ENCODE results near the gene PYY.
A peak's percentile ranks its signal among the peaks of the same experiment; 100 is the strongest.
"Not testable (repeated sequence)": the region's sequence is repeated elsewhere in the genome, so short reads cannot be mapped to it uniquely, and the experiment has no call there.

Gene PYY

DNA sequence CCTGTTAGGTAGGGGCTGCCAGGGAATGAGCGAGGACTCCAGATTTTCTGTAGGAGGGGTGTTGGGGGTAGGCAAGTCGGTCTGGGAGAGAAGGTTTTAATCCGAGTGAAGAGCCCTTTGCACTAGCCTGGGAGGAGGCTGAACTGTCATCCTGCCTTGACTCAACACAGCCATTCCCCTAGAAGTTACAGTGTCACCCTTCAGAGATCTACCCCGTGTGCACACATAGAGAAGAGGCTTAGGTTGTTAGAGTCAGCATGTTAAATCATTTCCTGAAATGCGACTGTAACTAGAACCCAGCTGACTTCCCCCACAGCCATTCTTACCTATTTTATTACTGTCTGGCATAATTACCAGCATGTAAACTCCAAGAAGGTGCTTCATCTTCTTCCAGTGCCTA lies 25.8 kb downstream of the PYY start:
- not testable (repeated sequence) for H3K36me3 Mint-ChIP-seq (ENCODE audit: low read depth); DNase-seq (ENCODE audit: low spot score); H3K9me3 Mint-ChIP-seq; H3K27me3 Mint-ChIP-seq (ENCODE audit: low read depth)
- Mint-ChIP-seq H3K4me3 (peak overlapping the region; percentile 83), H3K27ac (peak overlapping the region; percentile 74), H3K4me1 (ENCODE audit: low read depth) (peaks cover 21% of the 10 kb centered on the region)

DNA sequence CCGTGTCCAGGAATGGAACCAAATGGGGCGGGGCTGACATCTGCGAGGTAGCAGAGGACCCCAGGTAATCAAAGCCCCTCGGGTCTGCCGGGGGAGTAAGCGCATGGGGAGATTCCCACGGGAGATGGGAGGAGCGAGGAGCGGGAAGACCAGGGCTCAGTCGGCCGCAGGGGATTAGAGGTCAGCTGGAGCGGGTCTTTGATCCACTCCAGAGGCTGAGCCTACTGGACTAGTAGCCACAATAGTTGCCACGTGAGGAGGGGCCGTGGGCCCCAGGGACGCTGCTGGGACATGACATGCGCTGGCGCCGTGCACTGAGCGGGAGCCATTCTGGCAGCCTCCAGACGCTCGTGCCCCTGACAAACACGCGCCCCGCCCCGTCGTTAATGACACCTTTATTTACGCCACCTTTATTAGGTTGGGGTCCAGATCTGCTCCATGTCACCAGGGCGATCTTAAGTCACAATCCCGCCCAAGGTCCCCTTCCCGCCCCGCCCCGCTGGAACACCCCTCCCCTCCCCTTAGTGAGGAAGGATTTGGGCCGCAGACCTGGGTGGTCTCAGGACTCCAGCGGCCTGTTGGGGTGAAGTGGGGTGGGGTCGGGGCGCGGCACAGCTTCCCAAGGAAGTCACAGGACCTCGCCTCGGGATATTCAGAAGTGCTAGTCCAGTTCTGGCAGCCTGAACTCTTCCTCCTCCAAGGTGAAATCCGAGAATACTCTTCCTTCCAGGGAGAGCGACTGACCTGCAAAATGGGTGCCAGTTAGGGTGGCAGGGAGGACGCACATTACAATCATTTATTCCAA lies 26.5 kb downstream of the PYY start:
- DNase-seq (ENCODE audit: low spot score), result no peak
- Mint-ChIP-seq H3K4me3 (peak overlapping the region; percentile 83), H3K27me3 (ENCODE audit: low read depth) (peaks cover 7% of the 10 kb centered on the region), H3K9me3 (no peaks in the 10 kb centered on the region), H3K4me1 (ENCODE audit: low read depth) (peaks cover 21% of the 10 kb centered on the region), H3K36me3 (ENCODE audit: low read depth) (no peaks in the 10 kb centered on the region), H3K27ac (peak overlapping the region; percentile 74)

DNA sequence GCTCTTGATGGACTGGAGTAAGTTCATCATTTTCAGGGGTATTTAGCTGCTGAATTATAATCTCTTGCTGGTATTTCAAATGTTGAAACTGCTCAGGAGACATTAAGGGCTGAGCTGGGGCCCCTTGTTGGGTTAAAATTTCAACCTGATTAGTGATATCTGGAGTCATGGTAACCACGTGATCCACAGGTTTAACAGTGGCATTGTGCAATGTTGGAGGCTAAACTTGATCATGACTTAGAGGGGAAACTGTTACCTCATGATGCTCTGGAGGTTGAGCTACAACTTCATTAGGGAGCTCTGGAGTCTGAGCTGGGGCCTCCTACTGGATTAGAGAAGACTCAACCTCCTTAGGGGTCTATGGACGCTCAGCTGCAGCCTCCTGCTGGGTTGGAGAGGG lies 29.2 kb downstream of the PYY start:
- H3K4me1 Mint-ChIP-seq (ENCODE audit: low read depth), result peaks cover 21% of the 10 kb centered on the region
- no peak overlapping the region for H3K27ac Mint-ChIP-seq
- H3K4me3 Mint-ChIP-seq, result no peak overlapping the region
- peaks cover 7% of the 10 kb centered on the region for H3K27me3 Mint-ChIP-seq (ENCODE audit: low read depth)
- no peaks in the 10 kb centered on the region for H3K36me3 Mint-ChIP-seq (ENCODE audit: low read depth)
- DNase-seq (ENCODE audit: low spot score), result no peak
- no peaks in the 10 kb centered on the region for H3K9me3 Mint-ChIP-seq

DNA sequence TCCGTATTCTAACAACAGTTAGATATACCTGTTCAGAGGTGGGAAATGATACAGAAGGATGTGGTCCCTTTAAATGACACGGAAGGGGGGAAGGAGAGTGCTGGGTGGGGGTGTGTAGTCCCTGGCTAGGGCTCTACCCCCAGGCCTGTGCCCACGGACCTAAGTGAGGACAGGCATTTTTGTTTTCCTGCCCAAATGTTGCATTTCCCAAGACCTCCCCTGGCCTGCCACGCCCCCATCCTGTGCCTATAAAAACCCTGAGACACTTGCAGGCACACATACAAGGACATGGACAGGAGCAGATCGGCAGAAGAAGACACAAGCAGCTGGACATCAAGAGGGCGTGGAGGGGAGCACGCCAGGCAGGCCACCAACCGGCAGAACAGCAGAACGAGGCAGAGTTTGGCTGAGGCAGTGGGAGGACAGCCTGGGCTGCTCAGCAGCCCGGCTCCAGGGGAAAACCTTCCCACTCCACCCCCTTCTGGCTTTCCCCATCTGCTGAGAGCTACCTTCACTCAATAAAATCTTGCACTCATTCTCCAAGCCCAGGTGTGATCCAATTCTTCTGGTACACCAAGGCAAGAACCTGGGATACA lies 33.1 kb downstream of the PYY start:
- Mint-ChIP-seq H3K36me3 (ENCODE audit: low read depth) (no peaks in the 10 kb centered on the region), H3K27me3 (ENCODE audit: low read depth) (peaks cover 7% of the 10 kb centered on the region), H3K27ac (no peak overlapping the region), H3K4me1 (ENCODE audit: low read depth) (peaks cover 15% of the 10 kb centered on the region), H3K4me3 (no peak overlapping the region), H3K9me3 (no peaks in the 10 kb centered on the region)
- DNase-seq (ENCODE audit: low spot score), result no peak

DNA sequence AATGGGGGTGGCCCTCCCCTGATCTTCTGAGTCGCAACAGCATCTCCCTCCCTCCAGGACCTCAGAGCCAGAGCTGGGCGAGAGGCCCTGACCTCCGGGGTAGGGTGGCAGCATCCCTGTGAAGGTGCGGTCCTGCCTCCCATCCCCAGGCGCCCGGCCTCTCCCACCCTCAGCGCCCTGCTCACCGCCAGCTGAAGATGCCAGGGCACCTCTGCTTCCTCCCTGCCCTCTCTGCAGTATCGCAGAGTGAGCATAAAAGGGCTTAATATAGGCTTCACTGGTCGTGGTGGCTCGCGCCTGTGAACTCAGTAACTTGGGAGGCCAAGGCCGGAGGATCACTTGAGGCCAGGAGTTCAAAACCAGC lies 35.7 kb downstream of the PYY start:
- peak overlapping the region; percentile 66 for H3K4me3 Mint-ChIP-seq
- H3K36me3 Mint-ChIP-seq (ENCODE audit: low read depth), result no peaks in the 10 kb centered on the region
- no peaks in the 10 kb centered on the region for H3K9me3 Mint-ChIP-seq
- no peak overlapping the region for H3K27ac Mint-ChIP-seq
- DNase-seq (ENCODE audit: low spot score), result no peak
- H3K27me3 Mint-ChIP-seq (ENCODE audit: low read depth), result peaks cover 7% of the 10 kb centered on the region
- H3K4me1 Mint-ChIP-seq (ENCODE audit: low read depth), result peaks cover 10% of the 10 kb centered on the region

DNA sequence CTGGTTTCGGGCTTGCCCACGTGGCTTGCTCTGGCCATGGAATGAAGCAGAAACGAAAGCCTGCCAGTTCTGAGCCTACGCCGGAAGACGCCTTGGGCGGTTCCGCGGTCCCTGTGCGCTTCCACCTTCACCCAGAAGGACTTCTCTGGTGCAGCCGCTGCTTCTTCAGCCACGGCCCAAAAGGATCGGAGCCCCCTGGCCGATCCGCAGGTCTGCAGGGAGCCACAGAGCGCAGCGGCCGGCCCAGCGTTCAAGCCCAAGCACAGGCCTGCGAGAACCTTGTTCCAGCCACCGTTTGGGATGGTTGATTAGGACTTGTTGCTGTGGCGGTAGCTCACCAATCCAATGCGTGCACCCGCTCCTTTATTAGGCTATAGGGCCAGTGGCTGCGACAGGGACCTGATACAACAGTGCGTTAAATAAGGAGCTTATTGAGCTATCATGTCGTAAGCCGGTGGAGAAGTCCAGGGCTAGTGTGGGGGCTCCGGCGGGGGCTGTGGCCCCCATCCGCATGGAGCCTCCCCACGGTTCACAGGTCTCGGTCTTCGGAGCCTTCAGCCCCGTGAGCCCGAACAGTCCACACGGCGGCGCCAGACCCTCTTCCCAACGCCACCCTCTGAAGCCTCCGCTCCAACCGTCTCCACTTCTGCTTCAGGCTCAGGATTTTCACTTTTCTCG lies 36.3 kb downstream of the PYY start:
- H3K36me3 Mint-ChIP-seq (ENCODE audit: low read depth), result no peaks in the 10 kb centered on the region
- DNase-seq (ENCODE audit: low spot score), result peak; percentile 21
- peak overlapping the region; percentile 66 for H3K4me3 Mint-ChIP-seq
- H3K9me3 Mint-ChIP-seq, result no peaks in the 10 kb centered on the region
- peaks cover 10% of the 10 kb centered on the region for H3K4me1 Mint-ChIP-seq (ENCODE audit: low read depth)
- H3K27me3 Mint-ChIP-seq (ENCODE audit: low read depth), result peaks cover 7% of the 10 kb centered on the region
- H3K27ac Mint-ChIP-seq, result no peak overlapping the region

DNA sequence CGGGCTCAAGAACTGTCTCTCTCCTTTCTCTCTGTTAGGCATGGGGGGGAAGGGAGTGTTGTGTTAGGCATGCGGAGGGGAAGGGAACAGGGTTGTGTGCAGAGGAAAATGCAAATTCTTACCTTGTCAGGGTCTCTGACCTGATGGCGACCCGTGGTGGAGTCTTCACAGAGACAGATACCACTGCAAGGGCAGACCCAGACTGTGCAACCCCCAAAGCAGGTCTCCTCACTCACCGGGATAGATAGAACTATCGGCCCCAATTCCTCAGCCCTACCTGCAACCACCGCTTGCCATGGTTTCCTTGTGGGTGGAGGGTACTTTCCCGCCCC lies 36.8 kb downstream of the PYY start:
- H3K27ac Mint-ChIP-seq, result no peak overlapping the region
- H3K4me3 Mint-ChIP-seq, result peak overlapping the region; percentile 66
- peaks cover 10% of the 10 kb centered on the region for H3K4me1 Mint-ChIP-seq (ENCODE audit: low read depth)
- H3K36me3 Mint-ChIP-seq (ENCODE audit: low read depth), result no peaks in the 10 kb centered on the region
- no peaks in the 10 kb centered on the region for H3K9me3 Mint-ChIP-seq
- no peak for DNase-seq (ENCODE audit: low spot score)
- H3K27me3 Mint-ChIP-seq (ENCODE audit: low read depth), result peaks cover 7% of the 10 kb centered on the region

DNA sequence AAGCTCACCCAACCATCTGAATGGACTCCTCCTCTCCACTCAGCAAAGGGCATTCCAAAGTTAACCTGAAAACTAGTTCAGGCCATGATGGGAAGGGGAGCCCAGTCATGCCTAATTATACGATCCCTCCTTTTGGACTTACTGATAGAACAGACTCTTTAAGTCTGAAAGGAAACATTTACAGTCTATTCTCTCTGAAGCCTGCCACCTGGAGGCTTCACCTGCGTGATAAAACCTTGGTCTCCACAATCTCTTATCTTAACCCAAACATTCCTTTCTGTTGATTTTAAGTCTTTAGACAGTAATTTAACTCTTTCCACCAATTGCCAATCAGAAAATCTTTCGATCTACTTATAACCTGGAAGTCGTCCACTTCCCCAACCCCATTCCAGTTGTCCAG lies 37.4 kb downstream of the PYY start:
- DNase-seq (ENCODE audit: low spot score), result no peak
- peak overlapping the region; percentile 31 for H3K4me3 Mint-ChIP-seq
- no peaks in the 10 kb centered on the region for H3K36me3 Mint-ChIP-seq (ENCODE audit: low read depth)
- peaks cover 10% of the 10 kb centered on the region for H3K4me1 Mint-ChIP-seq (ENCODE audit: low read depth)
- no peak overlapping the region for H3K27ac Mint-ChIP-seq
- no peaks in the 10 kb centered on the region for H3K9me3 Mint-ChIP-seq
- H3K27me3 Mint-ChIP-seq (ENCODE audit: low read depth), result peaks cover 7% of the 10 kb centered on the region

DNA sequence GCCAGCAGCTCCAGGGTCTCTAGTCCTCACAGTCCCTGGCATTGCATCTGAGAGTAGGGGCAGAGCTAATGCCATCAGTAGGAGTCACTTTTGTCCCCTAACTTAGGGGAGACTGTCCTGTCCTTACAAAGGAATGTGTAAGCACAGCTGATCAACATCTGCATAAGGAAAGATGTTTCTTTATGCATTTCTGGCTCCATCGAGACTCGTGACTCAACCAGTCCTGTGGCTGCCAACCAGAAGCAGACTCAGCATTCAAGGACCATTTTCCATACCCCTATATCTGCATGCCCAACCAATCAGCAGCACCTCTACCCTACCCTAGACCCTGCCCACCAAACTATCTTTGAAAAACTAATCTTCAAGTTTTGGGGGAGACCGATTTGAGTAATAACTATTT lies 38.2 kb downstream of the PYY start:
- no peaks in the 10 kb centered on the region for H3K9me3 Mint-ChIP-seq
- peaks cover 10% of the 10 kb centered on the region for H3K4me1 Mint-ChIP-seq (ENCODE audit: low read depth)
- peaks cover 7% of the 10 kb centered on the region for H3K27me3 Mint-ChIP-seq (ENCODE audit: low read depth)
- H3K36me3 Mint-ChIP-seq (ENCODE audit: low read depth), result no peaks in the 10 kb centered on the region
- H3K27ac Mint-ChIP-seq, result no peak overlapping the region
- no peak for DNase-seq (ENCODE audit: low spot score)
- H3K4me3 Mint-ChIP-seq, result no peak overlapping the region

DNA sequence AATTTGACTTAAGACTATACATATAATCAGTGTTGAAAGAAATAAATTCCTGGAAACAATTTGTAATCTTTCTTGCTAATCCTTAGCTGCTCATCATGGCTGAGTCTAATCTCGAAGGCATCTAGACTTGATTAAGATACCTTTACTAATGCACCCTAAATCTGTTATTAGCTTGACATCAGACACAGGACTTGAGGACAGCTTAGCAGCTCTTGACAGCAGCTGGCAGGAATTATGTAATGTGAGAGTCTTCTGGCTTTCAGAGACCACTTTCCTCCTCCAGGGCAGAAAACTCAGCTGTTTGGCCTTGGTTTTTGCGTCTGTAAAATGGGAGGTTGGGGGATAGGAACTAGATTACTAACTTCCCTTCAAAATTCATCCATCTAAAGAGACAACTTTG lies 39.3 kb downstream of the PYY start:
- peaks cover 11% of the 10 kb centered on the region for H3K27me3 Mint-ChIP-seq (ENCODE audit: low read depth)
- H3K4me1 Mint-ChIP-seq (ENCODE audit: low read depth), result peaks cover 10% of the 10 kb centered on the region
- H3K27ac Mint-ChIP-seq, result no peak overlapping the region
- no peaks in the 10 kb centered on the region for H3K9me3 Mint-ChIP-seq
- H3K36me3 Mint-ChIP-seq (ENCODE audit: low read depth), result no peaks in the 10 kb centered on the region
- H3K4me3 Mint-ChIP-seq, result no peak overlapping the region
- DNase-seq (ENCODE audit: low spot score), result no peak

DNA sequence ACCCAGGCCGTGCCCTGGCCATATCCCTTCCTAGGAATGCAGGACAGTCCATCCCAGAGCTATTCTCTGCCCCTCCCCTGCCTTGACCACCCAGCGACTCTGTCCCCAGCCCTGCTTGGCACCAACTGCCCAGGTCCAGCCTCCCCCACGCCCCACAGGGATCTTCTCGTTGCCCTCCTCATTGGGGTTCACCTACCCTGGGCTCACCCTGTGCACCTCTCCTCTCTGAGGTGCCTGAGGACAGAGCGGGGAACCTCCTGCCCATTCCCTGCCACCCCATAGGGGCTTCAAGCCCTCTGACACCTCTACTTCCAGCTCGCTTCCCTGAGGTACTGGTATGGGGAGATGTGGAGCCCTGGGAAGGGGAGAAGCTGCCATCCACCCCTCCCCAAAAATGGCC lies 40.2 kb downstream of the PYY start:
- no peaks in the 10 kb centered on the region for H3K36me3 Mint-ChIP-seq (ENCODE audit: low read depth)
- no peak for DNase-seq (ENCODE audit: low spot score)

DNA sequence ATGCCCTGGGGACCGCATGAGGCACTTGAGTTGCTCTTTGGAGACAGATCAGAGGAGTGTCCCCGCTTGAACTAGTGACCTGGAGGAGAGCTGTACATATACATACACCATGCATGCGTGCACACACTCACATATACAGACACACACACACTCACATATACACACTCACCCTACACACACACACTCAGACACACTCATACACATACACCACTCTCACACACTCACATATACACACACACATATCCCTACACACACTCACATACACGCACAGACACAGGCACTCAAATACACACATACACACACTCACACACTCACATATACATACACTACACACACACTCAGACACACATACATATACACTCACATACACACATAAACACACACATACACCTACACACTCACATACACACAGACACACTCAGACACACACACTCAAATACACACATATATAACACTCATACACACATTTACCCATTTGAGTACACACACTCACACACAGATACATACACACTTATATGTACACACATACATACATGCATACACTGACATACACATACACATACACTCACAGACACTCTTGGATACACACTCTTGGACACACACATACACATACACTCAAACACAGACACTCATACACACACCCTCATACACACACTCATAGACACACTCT lies 41.0 kb downstream of the PYY start:
- no peak for DNase-seq (ENCODE audit: low spot score)
- Mint-ChIP-seq H3K4me3 (no peak overlapping the region), H3K27me3 (ENCODE audit: low read depth) (peaks cover 26% of the 10 kb centered on the region), H3K4me1 (ENCODE audit: low read depth) (peaks cover 8% of the 10 kb centered on the region), H3K27ac (no peak overlapping the region), H3K9me3 (no peaks in the 10 kb centered on the region), H3K36me3 (ENCODE audit: low read depth) (no peaks in the 10 kb centered on the region)

More for the DNA sequence above, 40.2 kb downstream of the PYY start:
- H3K27ac Mint-ChIP-seq, result no peak overlapping the region
- H3K9me3 Mint-ChIP-seq, result no peaks in the 10 kb centered on the region
- peaks cover 10% of the 10 kb centered on the region for H3K4me1 Mint-ChIP-seq (ENCODE audit: low read depth)
- H3K4me3 Mint-ChIP-seq, result no peak overlapping the region
- H3K27me3 Mint-ChIP-seq (ENCODE audit: low read depth), result peaks cover 18% of the 10 kb centered on the region

DNA sequence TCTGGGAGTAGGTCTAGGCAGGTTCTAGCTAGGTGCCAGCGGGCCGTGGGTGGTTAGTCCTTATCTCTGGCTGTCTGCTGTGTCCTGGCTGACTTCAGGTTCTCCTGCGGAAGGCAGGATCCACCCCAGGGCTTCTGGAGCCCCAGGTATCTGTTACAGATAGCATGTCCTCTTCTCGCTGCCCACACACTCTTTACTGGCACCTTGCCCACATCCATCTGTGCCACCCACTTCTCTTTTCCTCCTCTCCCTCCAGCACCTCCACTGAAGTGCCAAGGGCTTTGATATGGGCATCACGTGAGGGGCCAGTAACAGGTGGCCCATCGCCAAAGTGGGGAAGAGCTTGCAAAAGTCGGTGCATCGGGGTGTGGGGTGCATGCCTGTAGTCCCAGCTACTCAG lies 41.8 kb downstream of the PYY start:
- no peak for DNase-seq (ENCODE audit: low spot score)
- Mint-ChIP-seq H3K36me3 (ENCODE audit: low read depth) (no peaks in the 10 kb centered on the region), H3K9me3 (no peaks in the 10 kb centered on the region), H3K27ac (no peak overlapping the region), H3K4me3 (no peak overlapping the region), H3K27me3 (ENCODE audit: low read depth) (peaks cover 31% of the 10 kb centered on the region), H3K4me1 (ENCODE audit: low read depth) (peaks cover 6% of the 10 kb centered on the region)

DNA sequence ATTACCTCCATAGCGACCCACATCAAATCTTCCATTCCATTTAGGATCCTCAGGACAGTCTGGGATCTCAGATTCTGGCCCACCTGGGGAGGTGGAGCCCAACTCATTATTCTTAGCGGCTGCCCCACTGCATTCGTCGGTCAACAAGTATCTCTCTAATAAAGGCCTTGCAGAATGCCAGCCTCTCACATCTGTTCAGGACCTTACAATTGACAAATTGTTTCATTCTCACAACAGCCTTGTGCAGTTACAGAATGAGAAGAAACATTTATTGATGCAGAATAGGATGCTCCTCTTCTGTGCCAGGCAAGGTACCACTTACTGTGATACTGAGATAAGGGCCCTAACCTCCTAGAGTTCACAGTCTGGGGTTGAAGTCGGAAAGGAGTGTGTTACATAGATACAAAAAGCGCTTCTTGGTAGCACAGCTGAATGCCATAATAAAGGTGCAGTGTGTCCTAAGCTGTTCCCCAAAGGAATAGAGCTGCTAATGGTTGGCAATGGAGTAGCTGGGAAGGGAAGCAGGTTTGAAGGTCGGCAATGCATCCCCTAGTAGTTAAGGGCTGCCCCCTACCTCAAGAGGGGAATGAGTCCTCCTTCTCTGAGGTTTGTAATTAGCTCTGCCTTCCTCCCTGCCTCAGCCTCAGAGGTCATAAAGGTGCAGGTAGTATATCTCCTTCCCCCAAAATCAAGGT lies 44.1 kb downstream of the PYY start:
- Mint-ChIP-seq H3K27ac (no peak overlapping the region), H3K9me3 (no peaks in the 10 kb centered on the region), H3K4me3 (no peak overlapping the region), H3K36me3 (ENCODE audit: low read depth) (no peaks in the 10 kb centered on the region), H3K4me1 (ENCODE audit: low read depth) (peaks cover 2% of the 10 kb centered on the region), H3K27me3 (ENCODE audit: low read depth) (peaks cover 47% of the 10 kb centered on the region)
- DNase-seq (ENCODE audit: low spot score), result no peak
